ENCODE results near the gene B4GALNT4.

B4GALNT4 gene

GRCh38 chr11:393219-394033 lies 24.1 kb downstream of the B4GALNT4 start:
- H3K4me1 ChIP-seq (ENCODE audit: control insufficient read depth, insufficient read depth, low read depth, low read length) = peaks cover 39% of the 10 kb centered on the region
- no peak overlapping the region for H2BK5ac ChIP-seq (ENCODE audit: low read depth, low read length, poor library complexity, severe bottlenecking)
- no peak overlapping the region for H3K4me2 ChIP-seq (ENCODE audit: low read length, poor library complexity, severe bottlenecking)
- peak overlapping the region; percentile 72 to 73 for H3K4ac ChIP-seq (ENCODE audit: low read depth in 1 of 2, low read length in 2 of 2)
- H3K36me3 ChIP-seq (ENCODE audit: control insufficient read depth in 1 of 2, insufficient read depth in 2 of 2, low read depth in 1 of 2, low read length in 2 of 2) = peaks cover 0 to 16% of the 10 kb centered on the region in 2 experiments
- peak overlapping the region; percentile 6 to 55 for H3K18ac ChIP-seq (ENCODE audit: low read depth in 1 of 2, low read length in 2 of 2)
- peak overlapping the region; percentile 92 for H4K91ac ChIP-seq (ENCODE audit: low read length)
- H3K79me1 ChIP-seq (replicated peaks; ENCODE audit: low read length, poor library complexity, severe bottlenecking) = peaks cover 1% of the 10 kb centered on the region
- H3K4me3 ChIP-seq (ENCODE audit: insufficient read depth in 1 of 2, low read depth in 1 of 2, low read length in 2 of 2) = peak overlapping the region in 1 of 2 experiments; percentile 55
- H3K27ac ChIP-seq (ENCODE audit: low read length, poor library complexity, severe bottlenecking) = no peak overlapping the region
- peak overlapping the region in 1 of 2 experiments; percentile 55 for H2BK12ac ChIP-seq (ENCODE audit: low read length in 2 of 2)
- H3K9me3 ChIP-seq (ENCODE audit: control insufficient read depth, low read length) = no peaks in the 10 kb centered on the region
- H4K8ac ChIP-seq (ENCODE audit: low read length) = peak overlapping the region; percentile 95
- H2AFZ ChIP-seq (ENCODE audit: low read depth, low read length) = peak overlapping the region; percentile 73
- H2AK5ac ChIP-seq (ENCODE audit: low read length, severe bottlenecking) = peak overlapping the region; percentile 35
- peak overlapping the region; percentile 95 for H2BK15ac ChIP-seq (ENCODE audit: low read depth, poor library complexity, severe bottlenecking)
- peak overlapping the region; percentile 87 for H2BK120ac ChIP-seq (ENCODE audit: low read depth, low read length)
- H3K14ac ChIP-seq (ENCODE audit: low read length in 2 of 2) = peak overlapping the region in 1 of 2 experiments; percentile 68
- peak overlapping the region; percentile 51 for H3K9ac ChIP-seq (ENCODE audit: low read length)
- DNase-seq = peak; percentile 86
- H3K23ac ChIP-seq (ENCODE audit: low read length in 2 of 2) = peak overlapping the region in 1 of 2 experiments; percentile 27
- 50% methylated on average over 15 of the region's 17 CpGs for WGBS
- H3K27me3 ChIP-seq (ENCODE audit: control insufficient read depth in 1 of 2, insufficient read depth in 1 of 2, low read length in 2 of 2) = no peaks in the 10 kb centered on the region

GRCh38 chr11:394034-394857 lies 24.9 kb downstream of the B4GALNT4 start, which contains the start of gene PKP3:
Gene PKP3, plus strand, starts transcription at chr11:394209. Its CDS starts 84 bp downstream, at chr11:394293.
- Histone ChIP-seq H2BK15ac (ENCODE audit: low read depth, poor library complexity, severe bottlenecking) (peak within 1 kb of the TSS; percentile 95), H3K9me3 (ENCODE audit: control insufficient read depth, low read length) (no peaks in the 10 kb centered on the region), H3K4me3 (ENCODE audit: insufficient read depth in 1 of 2, low read depth in 1 of 2, low read length in 2 of 2) (peak within 1 kb of the TSS; percentile 44 to 55), H3K4me1 (ENCODE audit: control insufficient read depth, insufficient read depth, low read depth, low read length) (peaks cover 41% of the 10 kb centered on the region), H2BK120ac (ENCODE audit: low read depth, low read length) (peak within 1 kb of the TSS; percentile 87), H3K79me1 (replicated peaks; ENCODE audit: low read length, poor library complexity, severe bottlenecking) (peaks cover 1% of the 10 kb centered on the region), H3K36me3 (ENCODE audit: control insufficient read depth in 1 of 2, insufficient read depth in 2 of 2, low read depth in 1 of 2, low read length in 2 of 2) (peaks cover 0 to 19% of the 10 kb centered on the region in 2 experiments), H3K18ac (ENCODE audit: low read depth in 1 of 2, low read length in 2 of 2) (peak within 1 kb of the TSS; percentile 6 to 64), H3K23ac (ENCODE audit: low read length in 2 of 2) (peak within 1 kb of the TSS in 1 of 2 experiments; percentile 54), H2AK5ac (ENCODE audit: low read length, severe bottlenecking) (peak within 1 kb of the TSS; percentile 35), H3K9ac (ENCODE audit: low read length) (peak within 1 kb of the TSS; percentile 51), H3K4me2 (ENCODE audit: low read length, poor library complexity, severe bottlenecking) (peak within 1 kb of the TSS; percentile 53), H2AFZ (ENCODE audit: low read depth, low read length) (peak within 1 kb of the TSS; percentile 73), H2BK5ac (ENCODE audit: low read depth, low read length, poor library complexity, severe bottlenecking) (no peak within 1 kb of the TSS), H3K14ac (ENCODE audit: low read length in 2 of 2) (peak within 1 kb of the TSS in 1 of 2 experiments; percentile 68), H4K8ac (ENCODE audit: low read length) (peak within 1 kb of the TSS; percentile 95), H4K91ac (ENCODE audit: low read length) (peak within 1 kb of the TSS; percentile 92), H3K27ac (ENCODE audit: low read length, poor library complexity, severe bottlenecking) (no peak within 1 kb of the TSS), H3K27me3 (ENCODE audit: control insufficient read depth in 1 of 2, insufficient read depth in 1 of 2, low read length in 2 of 2) (no peaks in the 10 kb centered on the region), H3K4ac (ENCODE audit: low read depth in 1 of 2, low read length in 2 of 2) (peak within 1 kb of the TSS; percentile 72 to 73), H2BK12ac (ENCODE audit: low read length in 2 of 2) (peak within 1 kb of the TSS in 1 of 2 experiments; percentile 55)
- DNase-seq = peak; percentile 83
- 46% methylated on average over 29 of the region's 57 CpGs for WGBS

GRCh38 chr11:394858-395655 lies 25.8 kb downstream of the B4GALNT4 start:
- Histone ChIP-seq H2AFZ (ENCODE audit: low read depth, low read length) (no peak overlapping the region), H3K9ac (ENCODE audit: low read length) (peak overlapping the region; percentile 45), H2BK5ac (ENCODE audit: low read depth, low read length, poor library complexity, severe bottlenecking) (no peak overlapping the region), H3K27ac (ENCODE audit: low read length, poor library complexity, severe bottlenecking) (no peak overlapping the region), H3K36me3 (ENCODE audit: control insufficient read depth in 1 of 2, insufficient read depth in 2 of 2, low read depth in 1 of 2, low read length in 2 of 2) (peaks cover 0 to 26% of the 10 kb centered on the region in 2 experiments), H2BK120ac (ENCODE audit: low read depth, low read length) (peak overlapping the region; percentile 78), H3K4me3 (ENCODE audit: insufficient read depth in 1 of 2, low read depth in 1 of 2, low read length in 2 of 2) (peak overlapping the region; percentile 36 to 51), H4K91ac (ENCODE audit: low read length) (peak overlapping the region; percentile 88), H2AK5ac (ENCODE audit: low read length, severe bottlenecking) (peak overlapping the region; percentile 34), H4K8ac (ENCODE audit: low read length) (peak overlapping the region; percentile 78), H2BK12ac (ENCODE audit: low read length in 2 of 2) (peak overlapping the region in 1 of 2 experiments; percentile 55), H3K4ac (ENCODE audit: low read depth in 1 of 2, low read length in 2 of 2) (peak overlapping the region in 1 of 2 experiments; percentile 46), H3K14ac (ENCODE audit: low read length in 2 of 2) (peak overlapping the region in 1 of 2 experiments; percentile 29), H3K79me1 (replicated peaks; ENCODE audit: low read length, poor library complexity, severe bottlenecking) (peaks cover 1% of the 10 kb centered on the region), H3K4me2 (ENCODE audit: low read length, poor library complexity, severe bottlenecking) (peak overlapping the region; percentile 53), H3K4me1 (ENCODE audit: control insufficient read depth, insufficient read depth, low read depth, low read length) (peaks cover 41% of the 10 kb centered on the region), H3K18ac (ENCODE audit: low read depth in 1 of 2, low read length in 2 of 2) (peak overlapping the region; percentile 6 to 64), H3K27me3 (ENCODE audit: control insufficient read depth in 1 of 2, insufficient read depth in 1 of 2, low read length in 2 of 2) (no peaks in the 10 kb centered on the region), H3K9me3 (ENCODE audit: control insufficient read depth, low read length) (no peaks in the 10 kb centered on the region), H3K23ac (ENCODE audit: low read length in 2 of 2) (no peak overlapping the region), H2BK15ac (ENCODE audit: low read depth, poor library complexity, severe bottlenecking) (peak overlapping the region; percentile 70)
- DNase-seq = no peak
- 85% methylated on average over 23 of the region's 25 CpGs for WGBS

All from mesenchymal stem cell (in vitro differentiated cells and primary cell).